ENCODE data around the gene CCZ1B. TPM values are rescaled to one million over a fixed set of nuclear protein-coding genes. Genes with fewer than 3 reads are reported as not detected.
"Not testable (repeated sequence)": the region's sequence is repeated elsewhere in the genome, so short reads cannot be mapped to it uniquely, and the experiment has no call there.

Gene CCZ1B
- 77.1 and 79.7 TPM in 2 replicates for total RNA-seq
- polyA plus RNA-seq: 13.0 and 16.3 TPM in 2 replicates
- 15.3 and 15.5 TPM in 2 replicates for polyA plus RNA-seq (2011; cell fraction: cytosol; rRNA removed)
- polyA plus RNA-seq (2011; cell fraction: nucleus; rRNA removed): 36.0 and 53.4 TPM in 2 replicates
- polyA plus RNA-seq (2012): 35.3 and 41.6 TPM in 2 replicates
- 22.4 and 58.9 TPM in 2 replicates for polyA minus RNA-seq
- 11.6 TPM for polyA minus RNA-seq (2011; cell fraction: cytosol; rRNA and poly(A)+ RNA removed)
- polyA minus RNA-seq (2011; cell fraction: nucleus; rRNA and poly(A)+ RNA removed): 30.3 and 39.3 TPM in 2 replicates
- Bru-seq, nascent RNA: percentile 71 among the genes with signal in this experiment
- BruChase-seq, experiment 1, labeled RNA remaining after a 6-hour chase: percentile 80 among the genes with signal in this experiment
- BruChase-seq, experiment 2, labeled RNA remaining after a 2-hour chase: percentile 86 among the genes with signal in this experiment
- long read RNA-seq, transcript CCZ1B-201 (15 exons, 2,885 nt): major isoform, 105 of 124 reads
- long read RNA-seq, partial matches to known transcripts: 3 of 124 reads
- long read RNA-seq, other reads (novel, unspliced or antisense): 14 of 124 reads

DNA sequence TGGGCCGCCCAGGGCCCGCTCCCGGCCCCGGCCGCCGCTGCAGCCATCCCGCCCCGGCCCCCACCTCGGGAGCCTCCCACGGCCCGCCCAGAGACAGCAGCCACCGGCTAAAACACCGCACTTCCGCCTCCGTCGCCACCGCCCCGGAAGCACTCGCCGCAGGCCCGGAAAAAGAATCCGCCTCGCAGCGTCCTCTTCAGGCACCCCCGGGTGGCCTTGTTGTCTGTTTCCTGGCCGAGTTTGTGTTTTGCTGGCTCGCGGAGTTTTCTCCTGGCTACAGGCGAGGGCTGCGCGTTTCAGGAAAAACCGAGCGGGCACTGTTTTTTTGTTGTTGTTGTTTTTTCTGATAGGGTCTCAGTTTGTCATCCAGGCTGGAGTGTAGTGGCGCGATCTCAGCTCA, at the start of gene CCZ1B:
CCZ1B (minus strand) TSS at position 125 of the 400 bp plus-strand sequence; CDS start at position 47, 78 bp downstream.
- H3K27ac ChIP-seq (ENCODE audit: insufficient read depth, low read depth, low read length); H3K9me3 ChIP-seq (replicated peaks; ENCODE audit: control insufficient read depth, insufficient read depth, low read length); H3K4me1 ChIP-seq (ENCODE audit: control insufficient read depth, extremely low read depth, insufficient read depth, low read length); H3K9me1 ChIP-seq (replicated peaks; ENCODE audit: control insufficient read depth, extremely low read depth, insufficient read depth, low read length); BruUV-seq (replicated peaks); H3K79me2 ChIP-seq (ENCODE audit: control insufficient read depth, insufficient read depth, low read length); H3K36me3 ChIP-seq (ENCODE audit: control insufficient read depth in 2 of 2, extremely low read depth in 1 of 2, insufficient read depth in 2 of 2, low read length in 2 of 2); H4K20me1 ChIP-seq (replicated peaks; ENCODE audit: control insufficient read depth, extremely low read depth, insufficient read depth, low read length); POLR2A ChIA-PET; H3K9ac ChIP-seq (replicated peaks; ENCODE audit: extremely low read depth, insufficient read depth, low read length); H3K27me3 ChIP-seq (ENCODE audit: control insufficient read depth in 2 of 2, insufficient read depth in 2 of 2, low read length in 2 of 2); dilution Hi-C loops (cut with MboI; ENCODE audit: extremely low pct_ligation_motif_present, low sequenced_read_pairs); CTCF ChIA-PET; intact Hi-C loops (cut with micrococcal nuclease): not testable (repeated sequence)
- peak within 1 kb of the TSS; percentile 89 for H2AFZ ChIP-seq (ENCODE audit: low read depth, low read length)
- DNase-seq (ENCODE audit: low read depth, low spot score): peak; percentile 52
- peak within 1 kb of the TSS; percentile 62 for H3K4me2 ChIP-seq (ENCODE audit: insufficient read depth, low read length)
- TF ChIP-seq, protein P1, sequence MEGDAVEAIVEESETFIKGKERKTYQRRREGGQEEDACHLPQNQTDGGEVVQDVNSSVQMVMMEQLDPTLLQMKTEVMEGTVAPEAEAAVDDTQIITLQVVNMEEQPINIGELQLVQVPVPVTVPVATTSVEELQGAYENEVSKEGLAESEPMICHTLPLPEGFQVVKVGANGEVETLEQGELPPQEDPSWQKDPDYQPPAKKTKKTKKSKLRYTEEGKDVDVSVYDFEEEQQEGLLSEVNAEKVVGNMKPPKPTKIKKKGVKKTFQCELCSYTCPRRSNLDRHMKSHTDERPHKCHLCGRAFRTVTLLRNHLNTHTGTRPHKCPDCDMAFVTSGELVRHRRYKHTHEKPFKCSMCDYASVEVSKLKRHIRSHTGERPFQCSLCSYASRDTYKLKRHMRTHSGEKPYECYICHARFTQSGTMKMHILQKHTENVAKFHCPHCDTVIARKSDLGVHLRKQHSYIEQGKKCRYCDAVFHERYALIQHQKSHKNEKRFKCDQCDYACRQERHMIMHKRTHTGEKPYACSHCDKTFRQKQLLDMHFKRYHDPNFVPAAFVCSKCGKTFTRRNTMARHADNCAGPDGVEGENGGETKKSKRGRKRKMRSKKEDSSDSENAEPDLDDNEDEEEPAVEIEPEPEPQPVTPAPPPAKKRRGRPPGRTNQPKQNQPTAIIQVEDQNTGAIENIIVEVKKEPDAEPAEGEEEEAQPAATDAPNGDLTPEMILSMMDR (IDR thresholded peaks at IDR 0.05; ENCODE audit: extremely low read depth in 1 of 2, insufficient read depth in 1 of 2, low read depth in 1 of 2, low read length in 2 of 2): peak in 1 of 2 donors; percentile 20
- peak; percentile 27 for TF ChIP-seq POLR2AphosphoS5 (IDR thresholded peaks at IDR 0.05; ENCODE audit: insufficient read depth, low read depth, low read length)
- peak within 1 kb of the TSS; percentile 41 to 54 (median 51) for H3K4me3 ChIP-seq (replicated peaks in 1 of 3; ENCODE audit: insufficient read depth in 1 of 3, low read depth in 1 of 3, low read length in 3 of 3)
- peak; percentile 98 for FAIRE-seq

- POLR2A ChIA-PET; FAIRE-seq; intact Hi-C loops (cut with micrococcal nuclease); H3K4me1 ChIP-seq (ENCODE audit: control insufficient read depth, extremely low read depth, insufficient read depth, low read length); H3K79me2 ChIP-seq (ENCODE audit: control insufficient read depth, insufficient read depth, low read length); H3K27me3 ChIP-seq (ENCODE audit: control insufficient read depth in 2 of 2, insufficient read depth in 2 of 2, low read length in 2 of 2); H3K36me3 ChIP-seq (ENCODE audit: control insufficient read depth in 2 of 2, extremely low read depth in 1 of 2, insufficient read depth in 2 of 2, low read length in 2 of 2); BruUV-seq (replicated peaks); H4K20me1 ChIP-seq (replicated peaks; ENCODE audit: control insufficient read depth, extremely low read depth, insufficient read depth, low read length); dilution Hi-C loops (cut with MboI; ENCODE audit: extremely low pct_ligation_motif_present, low sequenced_read_pairs); H3K4me2 ChIP-seq (ENCODE audit: insufficient read depth, low read length); DNase-seq (ENCODE audit: low read depth, low spot score); H3K27ac ChIP-seq (ENCODE audit: insufficient read depth, low read depth, low read length); H3K9me1 ChIP-seq (replicated peaks; ENCODE audit: control insufficient read depth, extremely low read depth, insufficient read depth, low read length); H3K4me3 ChIP-seq (replicated peaks in 1 of 3; ENCODE audit: insufficient read depth in 1 of 3, low read depth in 1 of 3, low read length in 3 of 3); H3K9me3 ChIP-seq (replicated peaks; ENCODE audit: control insufficient read depth, insufficient read depth, low read length); CTCF ChIA-PET; H3K9ac ChIP-seq (replicated peaks; ENCODE audit: extremely low read depth, insufficient read depth, low read length); H2AFZ ChIP-seq (ENCODE audit: low read depth, low read length): not testable (repeated sequence)
Measured at GRCh38 chr7:6875022-6875421, 48.9 kb upstream of the CCZ1B start.

- H3K27me3 ChIP-seq (ENCODE audit: control insufficient read depth in 2 of 2, insufficient read depth in 2 of 2, low read length in 2 of 2); DNase-seq (ENCODE audit: low read depth, low spot score); H3K9ac ChIP-seq (replicated peaks; ENCODE audit: extremely low read depth, insufficient read depth, low read length); H3K79me2 ChIP-seq (ENCODE audit: control insufficient read depth, insufficient read depth, low read length); H3K27ac ChIP-seq (ENCODE audit: insufficient read depth, low read depth, low read length); intact Hi-C loops (cut with micrococcal nuclease); POLR2A ChIA-PET; H4K20me1 ChIP-seq (replicated peaks; ENCODE audit: control insufficient read depth, extremely low read depth, insufficient read depth, low read length); H3K36me3 ChIP-seq (ENCODE audit: control insufficient read depth in 2 of 2, extremely low read depth in 1 of 2, insufficient read depth in 2 of 2, low read length in 2 of 2); dilution Hi-C loops (cut with MboI; ENCODE audit: extremely low pct_ligation_motif_present, low sequenced_read_pairs); H2AFZ ChIP-seq (ENCODE audit: low read depth, low read length); H3K9me3 ChIP-seq (replicated peaks; ENCODE audit: control insufficient read depth, insufficient read depth, low read length); H3K9me1 ChIP-seq (replicated peaks; ENCODE audit: control insufficient read depth, extremely low read depth, insufficient read depth, low read length); H3K4me3 ChIP-seq (replicated peaks in 1 of 3; ENCODE audit: insufficient read depth in 1 of 3, low read depth in 1 of 3, low read length in 3 of 3); H3K4me2 ChIP-seq (ENCODE audit: insufficient read depth, low read length); CTCF ChIA-PET; BruUV-seq (replicated peaks); H3K4me1 ChIP-seq (ENCODE audit: control insufficient read depth, extremely low read depth, insufficient read depth, low read length); FAIRE-seq: not testable (repeated sequence)
Measured at GRCh38 chr7:6872246-6872945, 46.3 kb upstream of the CCZ1B start.
